NB4 (cell line): ENCODE data around the gene ANKRD12.

Experiments used
- POLR2A ChIP-seq: IDR thresholded peaks from 2 replicates; pipeline ENCODE4 v1.6.1; 2011; ENCODE audit warnings: mild to moderate bottlenecking; ENCODE audit not compliant: insufficient read length; ENCODE audit errors: extremely low read depth
- TF ChIP-seq, protein P1 (sequence below): IDR thresholded peaks from one replicate; pipeline ENCODE4 v1.5.1; 2012; ENCODE audit warnings: low read depth, low read length

DNA sequence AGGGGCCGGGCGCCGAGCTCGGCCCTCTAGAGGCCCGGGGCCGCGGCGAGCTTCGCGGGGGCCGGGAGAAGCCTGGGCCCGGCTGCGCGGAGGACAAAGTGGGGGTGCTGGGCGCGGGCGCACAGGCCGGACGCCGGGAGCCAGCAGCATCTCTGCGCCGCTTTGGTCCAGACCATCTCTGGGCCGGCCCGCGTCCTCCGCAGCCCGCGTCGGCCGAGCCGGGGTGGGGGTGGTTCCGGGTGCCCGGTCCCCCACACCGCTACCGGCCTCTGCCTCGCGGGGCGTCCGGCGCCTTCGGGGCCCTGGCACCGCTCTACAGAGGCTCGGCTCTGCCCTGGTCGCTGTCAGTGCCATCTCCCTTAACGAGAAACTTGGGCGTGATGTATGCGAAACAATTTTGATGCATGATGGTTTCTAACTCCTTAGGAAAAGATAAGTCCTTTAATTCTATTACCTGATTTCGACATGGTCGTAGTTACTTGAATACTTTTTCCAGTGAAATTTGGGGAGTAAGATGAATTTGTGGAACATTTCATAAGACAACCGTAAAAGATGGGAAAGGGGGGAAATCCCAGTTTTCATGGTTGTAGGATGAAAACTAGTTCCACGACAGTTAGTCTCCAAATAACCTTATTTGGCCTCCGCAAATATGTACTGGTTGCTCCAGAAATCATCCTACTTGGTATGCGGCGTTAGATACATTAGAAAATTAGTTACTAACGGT is 198.6 kb downstream of the ANKRD12 start:
- no peak for TF ChIP-seq POLR2A
- TF ChIP-seq, protein P1, sequence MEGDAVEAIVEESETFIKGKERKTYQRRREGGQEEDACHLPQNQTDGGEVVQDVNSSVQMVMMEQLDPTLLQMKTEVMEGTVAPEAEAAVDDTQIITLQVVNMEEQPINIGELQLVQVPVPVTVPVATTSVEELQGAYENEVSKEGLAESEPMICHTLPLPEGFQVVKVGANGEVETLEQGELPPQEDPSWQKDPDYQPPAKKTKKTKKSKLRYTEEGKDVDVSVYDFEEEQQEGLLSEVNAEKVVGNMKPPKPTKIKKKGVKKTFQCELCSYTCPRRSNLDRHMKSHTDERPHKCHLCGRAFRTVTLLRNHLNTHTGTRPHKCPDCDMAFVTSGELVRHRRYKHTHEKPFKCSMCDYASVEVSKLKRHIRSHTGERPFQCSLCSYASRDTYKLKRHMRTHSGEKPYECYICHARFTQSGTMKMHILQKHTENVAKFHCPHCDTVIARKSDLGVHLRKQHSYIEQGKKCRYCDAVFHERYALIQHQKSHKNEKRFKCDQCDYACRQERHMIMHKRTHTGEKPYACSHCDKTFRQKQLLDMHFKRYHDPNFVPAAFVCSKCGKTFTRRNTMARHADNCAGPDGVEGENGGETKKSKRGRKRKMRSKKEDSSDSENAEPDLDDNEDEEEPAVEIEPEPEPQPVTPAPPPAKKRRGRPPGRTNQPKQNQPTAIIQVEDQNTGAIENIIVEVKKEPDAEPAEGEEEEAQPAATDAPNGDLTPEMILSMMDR, result no peak
